GM19324 (cell line): Measurements from ENCODE around the gene TP63.

Experiments
- ATAC-seq: cut with Tn5 transposase; IDR thresholded peaks from one replicate; pipeline ENCODE4 v1.9.1; 2021; ENCODE audit warnings: mild to moderate bottlenecking, moderate library complexity; ENCODE audit not compliant: unreplicated experiment, low FRiP score

Gene TP63

GRCh38 chr3:189680723-189681122 is 49.5 kb downstream of the TP63 start:
- ATAC-seq = no peak

- ATAC-seq = no peak
These were observed 52.5 kb downstream of the TP63 start for GRCh38 chr3:189683546-189684255.

- no peak for ATAC-seq
These were observed 53.1 kb downstream of the TP63 start for GRCh38 chr3:189684317-189684716.

- ATAC-seq = no peak
These were observed 54.1 kb downstream of the TP63 start for GRCh38 chr3:189685291-189685690.

GRCh38 chr3:189685860-189686259 is 54.7 kb downstream of the TP63 start:
- ATAC-seq = no peak

DNA sequence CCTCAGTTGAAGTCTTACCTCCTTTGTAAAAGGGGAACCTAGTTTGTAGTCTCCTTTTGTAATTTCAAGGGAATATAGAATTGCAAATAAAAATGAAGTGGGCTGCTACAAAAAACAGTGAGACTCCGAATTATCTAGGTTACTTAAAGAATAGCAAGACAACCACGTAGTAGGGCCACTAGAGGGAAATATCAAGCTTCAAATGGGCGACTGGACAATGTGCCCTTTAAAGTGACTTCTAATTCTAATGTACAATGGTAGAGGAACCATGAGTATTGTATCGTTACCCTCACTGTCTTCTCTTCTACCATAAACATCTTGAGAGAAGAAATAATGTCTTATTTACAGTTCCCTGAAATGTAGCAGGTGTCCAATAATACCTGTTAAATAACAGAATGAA is 56.3 kb downstream of the TP63 start:
- no peak for ATAC-seq

GRCh38 chr3:189688262-189688661 is 57.1 kb downstream of the TP63 start:
- ATAC-seq = no peak

- ATAC-seq = no peak
These were observed 58.4 kb downstream of the TP63 start for GRCh38 chr3:189689625-189690024.

DNA sequence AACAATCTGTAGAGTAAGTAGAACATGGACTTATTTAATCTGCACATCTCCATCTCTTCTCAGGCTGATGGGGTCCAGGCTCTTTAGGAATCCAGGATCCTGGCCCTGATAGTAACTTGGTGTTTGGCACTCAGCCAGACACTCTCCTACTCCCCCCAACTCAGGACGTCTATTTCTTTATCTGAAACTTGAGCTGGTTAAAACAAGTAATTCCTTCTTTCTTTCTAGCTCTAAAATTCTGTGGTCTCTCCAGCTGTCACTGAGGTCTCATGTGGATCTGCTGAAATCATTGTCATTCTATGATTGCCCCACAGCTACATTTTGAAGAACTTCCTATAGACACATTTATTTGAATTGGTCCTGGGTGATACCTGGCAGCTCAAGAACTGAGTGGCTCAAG is 59.0 kb downstream of the TP63 start:
- ATAC-seq = no peak

DNA sequence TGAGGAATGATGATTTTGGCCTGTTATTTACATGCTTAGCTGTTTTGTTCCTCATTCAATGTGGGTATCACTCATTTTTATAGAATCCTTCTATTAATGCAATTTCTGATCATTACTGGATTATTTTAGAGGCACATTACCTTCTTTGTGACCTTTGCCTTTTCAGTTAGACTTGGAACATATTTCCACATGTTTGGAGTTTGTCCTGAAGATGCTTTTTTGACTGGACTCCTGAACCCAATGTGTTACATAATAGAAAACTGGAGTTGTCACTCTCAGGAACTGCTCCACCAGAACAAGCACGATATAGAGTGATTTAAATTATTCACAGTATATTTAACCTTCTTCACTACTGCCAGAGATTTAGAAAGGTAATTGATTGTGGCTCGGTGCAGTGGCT is 59.5 kb downstream of the TP63 start:
- no peak for ATAC-seq

DNA sequence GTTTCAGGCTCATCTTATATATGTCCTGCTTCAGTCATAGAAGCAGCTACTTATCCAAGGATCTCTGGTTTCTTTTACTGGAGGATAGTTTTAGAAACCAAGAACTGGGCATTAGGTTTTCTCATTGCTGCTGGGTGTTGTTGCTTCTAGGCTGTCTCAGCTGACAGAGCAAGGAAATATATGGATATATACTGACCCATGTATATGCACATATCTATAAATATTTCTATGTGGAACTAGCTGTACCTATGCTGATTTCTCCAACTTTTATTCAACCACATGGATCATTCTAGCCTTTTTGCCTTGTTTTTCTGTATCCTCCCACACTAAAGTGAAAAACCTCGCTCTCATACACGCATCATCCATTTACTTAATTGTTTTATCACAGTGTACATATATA is 64.2 kb downstream of the TP63 start:
- no peak for ATAC-seq

GRCh38 chr3:189698811-189699210 is 67.6 kb downstream of the TP63 start:
- no peak for ATAC-seq

- no peak for ATAC-seq
These were observed 68.7 kb downstream of the TP63 start for GRCh38 chr3:189699885-189700284.

GRCh38 chr3:189702066-189702646 is 71.0 kb downstream of the TP63 start:
- no peak for ATAC-seq

DNA sequence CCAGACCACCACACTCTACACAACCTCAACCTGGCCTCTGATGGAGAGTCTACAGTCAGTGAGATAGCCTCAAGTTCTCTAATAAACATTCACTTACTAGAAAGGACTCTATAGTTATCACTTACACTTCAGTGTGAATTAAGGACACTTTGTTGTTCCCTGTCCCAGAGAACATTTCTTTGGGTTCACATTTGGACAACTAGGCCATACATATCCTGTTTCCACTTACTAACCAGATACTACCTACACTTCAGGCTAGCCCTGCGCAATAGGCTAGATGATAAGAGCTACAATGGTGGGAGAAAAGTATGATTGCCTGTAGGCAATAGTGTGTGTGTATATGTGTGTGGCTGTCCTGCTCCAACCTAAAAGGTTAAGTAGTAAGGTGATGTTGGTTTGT is 72.7 kb downstream of the TP63 start:
- no peak for ATAC-seq

GRCh38 chr3:189708375-189708774 is 77.2 kb downstream of the TP63 start:
- ATAC-seq = no peak

- no peak for ATAC-seq
These were observed 79.6 kb downstream of the TP63 start for GRCh38 chr3:189710620-189711402.

DNA sequence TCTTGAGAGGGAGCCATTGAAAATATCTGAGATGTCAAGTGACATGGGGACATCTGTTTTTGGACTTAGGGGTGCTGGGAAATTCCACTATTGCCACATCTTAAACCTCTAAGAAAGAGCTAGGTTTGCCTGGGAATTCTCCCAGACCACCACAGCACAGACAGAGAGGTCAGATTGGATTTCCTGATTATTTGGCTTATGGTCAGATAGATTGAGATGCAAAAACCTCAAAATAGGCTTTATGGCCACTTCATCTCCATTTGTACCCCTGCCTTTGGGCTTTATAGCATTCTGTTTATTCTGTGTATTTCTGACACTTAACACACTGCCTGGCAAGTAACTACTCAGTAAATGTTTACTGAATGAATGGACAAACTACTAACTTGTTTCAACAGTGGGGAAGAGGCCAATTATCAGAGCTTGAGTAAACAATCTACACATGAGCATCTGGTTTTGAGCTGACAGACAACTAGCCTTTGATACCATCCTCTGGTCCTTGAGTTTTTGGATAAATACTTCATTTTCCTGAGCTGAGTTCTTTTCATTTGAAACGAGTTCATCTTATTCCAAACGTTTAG is 81.8 kb downstream of the TP63 start:
- no peak for ATAC-seq

DNA sequence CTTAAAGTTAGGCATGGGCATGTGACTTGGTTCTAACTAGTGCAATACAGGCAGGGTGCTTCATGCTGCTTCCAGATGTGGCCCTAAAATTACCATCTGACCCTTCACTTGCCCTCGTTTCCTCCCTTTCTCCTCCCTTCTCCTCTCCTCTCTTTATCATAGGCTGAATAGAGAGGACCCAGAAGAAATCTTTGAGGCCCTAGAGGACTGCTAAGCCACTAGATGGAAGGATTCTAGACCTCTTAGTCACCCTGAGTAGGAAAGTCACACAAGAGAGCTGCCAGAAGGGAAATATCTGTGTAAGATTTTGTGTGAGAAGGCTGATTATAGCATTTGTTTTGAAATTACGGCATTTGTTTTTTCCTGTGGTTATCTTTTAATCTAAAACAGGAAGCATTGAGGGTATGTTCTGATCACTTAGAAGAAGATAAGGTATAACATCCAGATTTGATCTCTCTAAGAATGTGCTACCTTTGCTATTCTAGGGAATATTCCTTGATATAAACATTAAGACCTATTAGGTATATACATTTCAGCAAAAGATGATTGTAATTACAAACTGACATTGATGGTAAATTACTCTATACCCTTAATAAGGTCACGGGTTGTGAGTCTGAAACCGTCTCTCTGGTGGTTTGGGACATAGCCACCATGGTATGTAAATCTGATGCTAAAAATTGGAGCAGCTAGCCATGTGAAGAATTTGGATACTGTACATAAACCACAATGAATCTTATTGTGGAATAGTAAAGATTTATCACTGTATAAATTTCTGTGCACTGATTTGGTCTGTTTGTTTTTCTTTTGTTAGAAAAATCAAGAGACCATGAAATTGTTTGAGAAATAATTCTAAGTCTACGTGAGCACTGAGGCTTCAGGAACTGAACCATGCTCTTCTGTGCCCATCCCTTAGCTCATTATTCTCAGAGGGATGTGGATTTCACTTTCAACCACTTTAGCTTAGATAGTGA is 84.1 kb downstream of the TP63 start:
- no peak for ATAC-seq

DNA sequence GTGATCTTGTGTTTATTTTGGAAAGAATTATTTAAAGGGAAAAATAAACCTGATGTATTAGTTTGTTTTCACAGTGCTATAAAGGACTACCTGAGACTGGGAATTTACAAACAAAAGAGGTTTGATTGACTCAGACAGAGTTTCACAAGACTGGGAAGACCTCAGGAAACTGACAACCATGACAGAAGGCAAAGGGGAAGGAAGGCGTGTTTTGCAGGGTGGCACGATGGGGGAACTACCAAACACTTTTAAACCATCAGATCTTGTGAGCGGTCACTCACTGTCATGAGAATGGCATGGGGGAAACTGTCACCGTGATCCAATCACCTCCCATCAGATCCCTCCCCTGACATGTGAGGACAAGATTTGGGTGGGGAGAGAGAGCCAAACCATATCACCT is 87.0 kb downstream of the TP63 start:
- ATAC-seq = no peak
